Measurements from ENCODE around the gene POLD4.

- TF ChIP-seq CTCF (IDR thresholded peaks at IDR 0.05), result no peak
- no peak for TF ChIP-seq POLR2A (IDR thresholded peaks at IDR 0.05)
These were observed 16.1 kb downstream of the POLD4 start for GRCh38 chr11:67337257-67337656.
